ENCODE data around the gene SCYL1.

SCYL1 gene

DNA sequence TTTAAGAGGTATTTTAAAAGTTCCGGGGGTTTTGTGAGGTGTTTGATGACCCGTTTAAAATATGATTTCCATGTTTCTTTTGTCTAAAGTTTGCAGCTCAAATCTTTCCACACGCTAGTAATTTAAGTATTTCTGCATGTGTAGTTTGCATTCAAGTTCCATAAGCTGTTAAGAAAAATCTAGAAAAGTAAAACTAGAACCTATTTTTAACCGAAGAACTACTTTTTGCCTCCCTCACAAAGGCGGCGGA is 26.2 kb upstream of the SCYL1 start:
- DNase-seq (ENCODE audit: extremely low spot score) = no peak
- no peak for TF ChIP-seq CTCF (IDR thresholded peaks at IDR 0.05; ENCODE audit: control extremely low read depth, extremely low read depth, low read depth, missing control alignments)
- ChIA-PET CTCF (interaction anchor here (0.9 to 6.8 kb wide), 11 partner anchors 8 to 112 kb away, joined by 3 to 56 read pairs (median 7); partner anchors contain the start of gene FRMD8), POLR2A (interaction anchor here (0.6 to 25.7 kb wide), 35 partner anchors 9 to 720 kb away, joined by 3 to 620 read pairs (median 6); partner anchors contain the start of genes DPF2, FRMD8, NEAT1 and PCNX3)

- DNase-seq (ENCODE audit: extremely low spot score) = peak; percentile 50
- TF ChIP-seq CTCF (IDR thresholded peaks at IDR 0.05; ENCODE audit: control extremely low read depth, extremely low read depth, low read depth, missing control alignments) = no peak
- ChIA-PET POLR2A (interaction anchor here (0.5 to 25.7 kb wide), 38 partner anchors 9 to 721 kb away, joined by 3 to 620 read pairs (median 6); partner anchors contain the start of genes DPF2, FRMD8, NEAT1 and PCNX3), CTCF (interaction anchor here (0.9 to 6.8 kb wide), 10 partner anchors 8 to 113 kb away, joined by 3 to 56 read pairs (median 6); partner anchors contain the start of gene FRMD8)
These were observed 25.7 kb upstream of the SCYL1 start, which contains the start of gene MALAT1 for GRCh38 chr11:65498977-65499712. Gene MALAT1, plus strand, starts transcription at chr11:65499045.

GRCh38 chr11:65499713-65500386 is 25.0 kb upstream of the SCYL1 start:
- POLR2A ChIA-PET = interaction anchor here (0.5 to 25.7 kb wide), 31 partner anchors 8 to 721 kb away, joined by 3 to 620 read pairs (median 6); partner anchors contain the start of genes DPF2, FRMD8, NEAT1 and PCNX3
- DNase-seq (ENCODE audit: extremely low spot score) = no peak
- CTCF ChIA-PET = interaction anchor here (1.0 to 6.8 kb wide), 8 partner anchors 10 to 84 kb away, joined by 4 to 56 read pairs (median 6); no protein-coding TSS in a partner anchor
- TF ChIP-seq CTCF (IDR thresholded peaks at IDR 0.05; ENCODE audit: control extremely low read depth, extremely low read depth, low read depth, missing control alignments) = no peak

- no peak for DNase-seq (ENCODE audit: extremely low spot score)
- no peak for TF ChIP-seq CTCF (IDR thresholded peaks at IDR 0.05; ENCODE audit: control extremely low read depth, extremely low read depth, low read depth, missing control alignments)
- ChIA-PET CTCF (interaction anchor here (0.7 to 6.8 kb wide), 5 partner anchors 23 to 119 kb away, joined by 3 to 56 read pairs (median 4); no protein-coding TSS in a partner anchor), POLR2A (interaction anchor here (0.5 to 25.7 kb wide), 20 partner anchors 7 to 722 kb away, joined by 3 to 620 read pairs (median 6); partner anchors contain the start of genes DPF2, NEAT1, SCYL1 and SF1)
These were observed 24.3 kb upstream of the SCYL1 start for GRCh38 chr11:65500387-65501185.

DNA sequence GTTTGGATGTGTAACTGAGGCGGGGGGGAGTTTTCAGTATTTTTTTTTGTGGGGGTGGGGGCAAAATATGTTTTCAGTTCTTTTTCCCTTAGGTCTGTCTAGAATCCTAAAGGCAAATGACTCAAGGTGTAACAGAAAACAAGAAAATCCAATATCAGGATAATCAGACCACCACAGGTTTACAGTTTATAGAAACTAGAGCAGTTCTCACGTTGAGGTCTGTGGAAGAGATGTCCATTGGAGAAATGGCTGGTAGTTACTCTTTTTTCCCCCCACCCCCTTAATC is 23.8 kb upstream of the SCYL1 start:
- TF ChIP-seq CTCF (IDR thresholded peaks at IDR 0.05; ENCODE audit: control extremely low read depth, extremely low read depth, low read depth, missing control alignments) = no peak
- ChIA-PET POLR2A (interaction anchor here (0.9 to 25.7 kb wide), 8 partner anchors 11 to 116 kb away, joined by 3 to 620 read pairs (median 6); partner anchors contain the start of gene NEAT1), CTCF (interaction anchor here (0.7 to 2.1 kb wide), 4 partner anchors 30 to 120 kb away, joined by 3 to 8 read pairs (median 4); no protein-coding TSS in a partner anchor)
- no peak for DNase-seq (ENCODE audit: extremely low spot score)

Measured in GM10248 (cell line).